GM18868 (cell line): ENCODE data around the gene ZNF770.
"Not testable (repeated sequence)": the region's sequence is repeated elsewhere in the genome, so short reads cannot be mapped to it uniquely, and the experiment has no call there.

Experiments
- ATAC-seq: cut with Tn5 transposase; IDR thresholded peaks from one replicate; pipeline ENCODE4 v1.9.1; 2021; ENCODE audit warnings: mild to moderate bottlenecking, moderate library complexity; ENCODE audit not compliant: unreplicated experiment

The ZNF770 gene

DNA sequence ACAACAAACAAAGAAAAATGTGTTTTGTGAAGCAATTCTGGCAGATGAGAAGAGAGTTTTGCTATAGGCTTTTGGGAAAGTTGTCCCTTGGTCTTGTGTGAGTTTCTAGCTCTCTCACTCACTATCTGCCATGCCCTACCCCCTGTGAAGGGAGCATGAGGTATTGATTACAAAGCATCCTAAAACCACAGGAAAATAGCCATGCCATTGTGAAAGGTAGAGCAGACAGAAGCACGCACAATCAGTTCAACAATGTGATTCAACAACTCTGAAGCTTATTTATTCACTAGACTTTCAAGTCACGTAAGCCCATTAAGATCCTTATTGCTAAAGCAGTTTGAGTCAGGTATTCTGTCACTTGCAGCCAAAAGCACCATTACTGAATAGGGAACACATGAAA is 12.0 kb downstream of the ZNF770 start:
- ATAC-seq: no peak

GRCh38 chr15:34973512-34973911 is 14.6 kb downstream of the ZNF770 start:
- no peak for ATAC-seq

DNA sequence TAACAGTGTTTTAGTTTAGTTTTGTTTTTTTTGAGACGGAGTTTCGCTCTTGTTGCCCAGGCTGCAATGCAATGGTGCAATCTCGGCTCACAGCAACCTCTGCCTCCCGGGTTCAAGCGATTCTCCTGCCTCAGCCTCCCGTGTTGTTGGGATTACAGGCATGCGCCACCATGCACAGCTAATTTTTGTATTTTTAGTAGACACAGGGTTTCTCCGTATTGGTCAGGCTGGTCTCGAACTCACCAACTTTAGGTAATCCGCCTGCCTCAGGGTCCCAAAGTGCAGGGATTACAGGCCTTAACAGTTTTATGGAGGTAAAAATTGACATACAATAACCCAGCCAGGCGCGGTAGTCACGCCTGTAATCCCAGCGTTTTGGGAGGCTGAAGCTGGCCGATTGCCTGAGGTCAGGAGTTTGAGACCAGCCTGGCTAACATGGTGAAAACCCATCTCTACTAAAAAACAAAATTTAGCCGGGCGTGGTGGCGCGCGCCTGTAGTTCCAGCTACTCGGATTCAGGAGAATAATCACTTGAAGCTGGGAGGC is 17.9 kb downstream of the ZNF770 start:
- ATAC-seq: not testable (repeated sequence)

DNA sequence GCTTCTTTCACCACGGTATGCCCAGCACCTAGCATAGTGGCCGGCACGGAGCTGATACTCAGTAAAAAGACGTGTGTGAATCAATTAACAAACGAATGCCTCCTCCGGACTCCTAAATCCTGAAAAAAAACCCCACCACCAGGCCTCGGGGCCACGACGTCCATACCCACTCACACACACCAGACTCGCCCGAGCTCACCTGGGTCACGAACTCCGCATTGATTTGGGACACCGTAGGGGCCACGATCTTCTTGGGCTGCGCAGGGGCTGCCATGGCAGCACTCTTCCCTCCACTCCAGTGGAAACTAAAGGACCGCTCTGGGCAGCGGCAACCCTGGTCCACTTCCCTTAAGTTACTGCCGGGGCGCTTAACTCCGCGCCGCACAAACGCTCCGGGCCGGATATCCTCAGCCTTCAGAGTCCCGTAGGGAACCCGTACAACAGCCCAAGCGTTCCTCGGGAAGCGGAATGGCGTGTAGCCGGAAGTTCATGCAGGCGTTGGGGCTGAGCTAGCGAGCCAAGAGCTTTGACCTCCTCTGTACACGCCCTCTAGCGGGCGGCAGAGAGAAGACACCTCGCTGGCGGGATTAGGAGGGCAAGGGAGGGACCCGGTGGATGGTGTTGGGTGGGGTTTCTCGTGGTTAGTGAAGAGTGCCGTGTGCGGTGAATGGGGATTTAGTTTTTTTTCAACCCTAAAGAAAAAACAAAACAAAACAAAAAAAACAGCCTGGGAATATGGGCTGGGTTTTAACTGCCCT is 18.6 kb downstream of the ZNF770 start, which contains the start of gene AQR:
TSS of gene AQR (minus strand) at position 403 of the 758 bp plus-strand sequence. CDS start at position 274, 129 bp downstream.
- ATAC-seq: peak; percentile 97

GRCh38 chr15:34964277-34964676 is 23.8 kb downstream of the ZNF770 start:
- no peak for ATAC-seq

GRCh38 chr15:34953851-34954250 is 34.2 kb downstream of the ZNF770 start:
- no peak for ATAC-seq

DNA sequence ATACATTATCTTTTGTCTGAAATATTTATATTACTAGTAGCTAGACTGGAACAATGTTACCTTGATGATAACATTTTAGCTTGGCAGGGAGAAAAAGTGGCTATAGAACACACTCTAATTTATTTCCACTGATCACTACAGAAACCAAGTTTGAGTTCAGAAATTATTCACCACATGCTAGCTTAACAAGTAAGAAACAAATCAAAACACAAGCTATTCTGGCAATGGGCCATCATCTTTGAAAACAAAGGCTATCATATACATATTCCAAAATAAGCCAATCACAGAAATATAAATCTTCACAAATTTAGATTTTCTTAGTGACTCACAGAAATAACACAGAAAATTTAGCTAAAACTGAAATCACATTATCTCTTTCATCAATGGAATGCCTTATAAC is 35.6 kb downstream of the ZNF770 start:
- no peak for ATAC-seq

DNA sequence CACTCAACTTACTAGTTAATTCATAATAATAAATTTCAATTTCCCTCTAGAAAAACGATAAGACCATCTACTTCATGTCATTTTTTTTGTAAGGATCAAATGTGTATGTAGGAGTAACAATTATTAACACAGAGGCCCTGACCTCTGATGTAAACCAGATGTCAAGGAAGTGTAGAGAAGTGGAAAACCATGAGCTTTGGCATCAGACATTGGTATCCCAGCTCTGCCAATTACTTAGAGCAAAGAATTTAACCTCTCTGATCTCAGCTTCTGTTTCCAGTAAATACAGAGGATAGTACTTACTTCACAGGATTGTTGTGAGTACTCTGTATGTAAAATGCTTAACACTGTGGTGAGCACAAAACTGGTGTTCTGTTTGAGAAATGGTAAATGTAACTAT is 36.1 kb downstream of the ZNF770 start:
- ATAC-seq: no peak

- no peak for ATAC-seq
Observed at GRCh38 chr15:34944936-34945335, 43.2 kb downstream of the ZNF770 start.

DNA sequence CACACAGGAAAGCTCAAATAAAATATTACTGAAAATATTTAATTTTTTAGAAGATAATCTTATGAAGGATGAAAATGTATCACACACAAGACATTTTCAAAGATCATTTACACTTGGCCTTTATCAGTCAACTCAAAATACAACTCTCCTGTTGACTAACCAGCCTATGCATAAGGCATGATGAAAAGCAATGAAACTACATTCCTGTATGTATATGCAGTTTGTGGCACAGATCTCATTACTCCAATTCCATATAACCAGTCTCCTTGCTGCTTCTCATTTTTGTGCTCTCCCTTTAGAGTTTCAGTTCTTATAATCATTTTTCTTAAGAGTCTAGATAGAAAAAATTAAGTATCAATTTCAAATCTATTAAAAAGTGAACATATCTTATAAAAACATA is 44.4 kb downstream of the ZNF770 start:
- no peak for ATAC-seq

- ATAC-seq: not testable (repeated sequence)
Observed at GRCh38 chr15:34943264-34943663, 44.8 kb downstream of the ZNF770 start.

GRCh38 chr15:34942363-34942762 is 45.7 kb downstream of the ZNF770 start:
- no peak for ATAC-seq

DNA sequence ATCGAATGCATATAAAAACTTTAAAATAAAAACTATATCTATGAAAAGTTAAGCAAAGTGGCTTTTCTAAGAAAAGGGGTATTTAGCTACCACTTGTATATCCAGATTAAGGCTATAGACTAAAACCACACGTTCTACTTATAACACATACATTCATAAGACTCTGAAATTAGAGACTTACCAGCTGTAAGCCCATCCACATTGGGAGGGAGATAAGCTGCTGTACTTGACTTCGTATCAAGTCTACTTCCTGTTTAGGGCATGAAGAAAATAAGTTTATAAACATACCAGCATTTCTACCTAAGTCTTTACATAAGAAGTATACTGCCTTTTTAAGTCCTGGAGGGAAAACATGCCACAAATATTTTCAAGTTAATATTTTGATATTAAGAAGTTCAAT is 46.3 kb downstream of the ZNF770 start:
- ATAC-seq: no peak

DNA sequence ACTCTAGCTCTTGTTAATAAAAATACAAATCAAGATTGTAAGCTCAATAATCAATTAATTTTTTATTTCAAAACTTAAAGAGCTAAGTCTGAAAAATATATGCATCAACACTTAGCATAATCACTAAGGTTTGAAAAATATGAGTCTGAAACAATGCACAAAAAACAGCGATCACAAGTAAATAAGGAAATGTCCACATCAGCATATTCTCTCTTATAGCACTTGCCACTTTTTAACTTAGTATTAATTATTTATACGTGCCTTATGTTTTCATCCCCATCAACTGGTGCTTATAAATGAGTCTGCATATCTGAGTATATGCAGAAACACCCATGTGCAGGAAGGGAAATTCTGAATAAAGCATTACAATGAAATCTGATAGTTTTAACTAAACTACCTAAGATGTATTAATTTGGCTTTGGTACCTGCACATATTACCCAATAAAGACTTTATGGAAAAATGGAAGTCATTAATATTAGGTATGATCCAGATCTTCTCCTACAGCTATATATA is 46.8 kb downstream of the ZNF770 start:
- no peak for ATAC-seq

DNA sequence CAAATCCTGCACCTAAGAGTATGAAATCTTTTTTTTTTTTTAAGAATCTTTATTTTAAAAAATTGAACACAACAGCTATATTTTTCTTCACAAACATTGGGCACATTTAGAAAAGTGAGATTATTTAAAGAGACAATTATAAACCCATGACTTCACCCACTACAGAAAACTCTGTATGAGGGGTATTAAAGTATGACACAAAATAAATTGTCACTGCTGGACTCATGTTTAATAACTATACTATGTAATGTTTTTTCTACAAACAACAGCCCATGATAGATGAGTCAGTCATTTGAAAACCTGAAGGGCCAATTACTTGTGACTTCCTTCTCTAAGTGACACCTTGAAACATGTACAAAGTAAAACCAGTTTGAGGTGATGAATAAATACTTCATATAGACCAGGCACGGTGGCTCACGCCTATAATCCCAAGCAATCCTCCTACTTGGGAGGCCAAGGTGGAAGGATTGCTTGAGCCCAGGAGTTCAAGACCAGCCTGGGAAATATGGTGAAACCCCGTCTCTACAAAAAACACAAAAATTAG is 54.6 kb downstream of the ZNF770 start:
- ATAC-seq: no peak

DNA sequence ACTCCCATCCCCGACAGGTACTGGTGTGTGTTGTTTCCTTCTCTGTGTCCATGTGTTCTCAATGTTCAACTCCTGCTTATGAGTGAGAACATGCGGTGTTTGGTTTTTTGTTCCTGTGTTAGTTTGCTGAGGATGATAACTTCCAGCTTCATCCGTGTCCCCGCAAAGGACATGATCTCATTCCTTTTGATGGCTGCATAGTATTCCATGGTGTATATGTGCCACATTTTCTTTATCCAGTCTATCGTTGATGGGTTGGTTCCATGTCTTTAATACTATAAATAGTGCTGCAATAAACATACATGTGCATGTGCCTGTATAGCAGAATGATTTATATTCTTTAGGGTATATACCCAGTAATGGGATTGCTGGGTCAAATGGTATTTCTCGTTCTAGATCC is 59.7 kb downstream of the ZNF770 start:
- ATAC-seq: not testable (repeated sequence)
